Mesendoderm (in vitro differentiated cells): Measurements from ENCODE around the gene UGT2B7.
"Not testable (repeated sequence)": the region's sequence is repeated elsewhere in the genome, so short reads cannot be mapped to it uniquely, and the experiment has no call there.

Experiments used
- DNase-seq: peaks from one replicate; pipeline ENCODE4 v3.0.0; 2013
- H2AK5ac ChIP-seq: 2 replicates; pipeline ENCODE4 v1.6.1; 2013; ENCODE audit warnings: low read length, inconsistent platforms
- H2BK120ac ChIP-seq: 2 replicates; pipeline ENCODE4 v1.6.1; 2013; ENCODE audit warnings: low read depth, mild to moderate bottlenecking, low read length, moderate library complexity, mixed read lengths
- H2BK15ac ChIP-seq: replicated peaks from 2 replicates; pipeline ENCODE4 v1.6.1; 2013; ENCODE audit warnings: low read depth, mild to moderate bottlenecking, moderate library complexity
- H2BK5ac ChIP-seq: 2 replicates; pipeline ENCODE4 v1.6.1; 2013; ENCODE audit warnings: low read length, inconsistent platforms
- H3K18ac ChIP-seq: 2 replicates; pipeline ENCODE4 v1.6.1; 2013; ENCODE audit warnings: mild to moderate bottlenecking, low read length, mixed read lengths
- H3K23ac ChIP-seq: one replicate; pipeline ENCODE4 v1.6.1; 2013; ENCODE audit warnings: low read length
- H3K27ac ChIP-seq: 2 replicates; pipeline ENCODE4 v1.5.1; 2013; ENCODE audit warnings: low read depth, mild to moderate bottlenecking, inconsistent platforms, low read length, moderate library complexity
- H3K27me3 ChIP-seq: 2 replicates; pipeline ENCODE4 v1.6.1; 2013; ENCODE audit warnings: low read length, control low read depth, mild to moderate bottlenecking, inconsistent platforms; ENCODE audit not compliant: insufficient read depth, poor library complexity
- H3K36me3 ChIP-seq: 2 replicates; pipeline ENCODE4 v1.6.1; 2013; ENCODE audit warnings: low read length, inconsistent platforms; ENCODE audit not compliant: control insufficient read depth, insufficient read depth
- H3K4ac ChIP-seq: one replicate; pipeline ENCODE4 v1.6.1; 2013; ENCODE audit warnings: low read depth, mild to moderate bottlenecking, low read length, moderate library complexity
- H3K4me1 ChIP-seq: 2 replicates; pipeline ENCODE4 v1.6.1; 2013; ENCODE audit warnings: low read depth, low read length, inconsistent platforms; ENCODE audit not compliant: control insufficient read depth
- H3K4me2 ChIP-seq: 2 replicates; pipeline ENCODE4 v1.6.1; 2013; ENCODE audit warnings: low read length
- H3K4me3 ChIP-seq: 2 replicates; pipeline ENCODE4 v1.5.1; 2013; ENCODE audit warnings: mild to moderate bottlenecking, low read length
- H3K56ac ChIP-seq: one replicate; pipeline ENCODE4 v1.6.1; 2013; ENCODE audit warnings: low read length
- H3K79me1 ChIP-seq: 2 replicates; pipeline ENCODE4 v1.6.1; 2013; ENCODE audit warnings: low read length, inconsistent platforms
- H3K79me2 ChIP-seq: 2 replicates; pipeline ENCODE4 v1.6.1; 2013; ENCODE audit warnings: mild to moderate bottlenecking, low read length; ENCODE audit not compliant: control insufficient read depth, insufficient read depth
- H3K9ac ChIP-seq: 2 replicates; pipeline ENCODE4 v1.6.1; 2013; ENCODE audit warnings: low read length, inconsistent platforms
- H4K5ac ChIP-seq: one replicate; pipeline ENCODE4 v1.6.1; 2013; ENCODE audit warnings: low read length
- H4K8ac ChIP-seq: one replicate; pipeline ENCODE4 v1.6.1; 2013; ENCODE audit warnings: low read depth, mild to moderate bottlenecking, control low read depth, low read length, moderate library complexity
- WGBS: extraction: QIAGEN DNeasy Blood & Tissue Kit; methylation state at CpG from one replicate; pipeline ENCODE4 v1.1.7; 2013; ENCODE audit warnings: low lambda C conversion rate, missing lambda C conversion rate; ENCODE audit not compliant: insufficient coverage; ENCODE audit errors: extremely low coverage; 5-methylcytosine and 5-hydroxymethylcytosine counted together

Gene UGT2B7

GRCh38 chr4:69102668-69103067 lies 6.4 kb downstream of the UGT2B7 start:
- not testable (repeated sequence) for H3K9ac ChIP-seq, H2BK120ac ChIP-seq, H3K4me1 ChIP-seq, H2BK15ac ChIP-seq, H3K56ac ChIP-seq, H3K18ac ChIP-seq, H2BK5ac ChIP-seq, H2AK5ac ChIP-seq, H3K23ac ChIP-seq, H3K27me3 ChIP-seq, H3K27ac ChIP-seq, H3K79me1 ChIP-seq, H3K4ac ChIP-seq, H3K79me2 ChIP-seq, H4K8ac ChIP-seq, H3K4me3 ChIP-seq, H3K4me2 ChIP-seq, DNase-seq, H3K36me3 ChIP-seq, H4K5ac ChIP-seq
- WGBS = no CpG with 5 or more reads among the region's 2 CpGs

- no peak for DNase-seq
- H2BK5ac ChIP-seq = no peak overlapping the region
- no peak overlapping the region for H3K27ac ChIP-seq
- H3K79me2 ChIP-seq = no peaks in the 10 kb centered on the region
- H3K4me3 ChIP-seq = no peak overlapping the region
- no peak overlapping the region for H3K18ac ChIP-seq
- H2AK5ac ChIP-seq = no peak overlapping the region
- no peaks in the 10 kb centered on the region for H3K79me1 ChIP-seq
- H4K8ac ChIP-seq = no peak overlapping the region
- H2BK15ac ChIP-seq = no peak overlapping the region
- H3K23ac ChIP-seq = no peak overlapping the region
- no peak overlapping the region for H3K4me2 ChIP-seq
- no peak overlapping the region for H3K4ac ChIP-seq
- no peak overlapping the region for H3K56ac ChIP-seq
- no peaks in the 10 kb centered on the region for H3K36me3 ChIP-seq
- no peak overlapping the region for H3K9ac ChIP-seq
- H4K5ac ChIP-seq = no peak overlapping the region
- H3K27me3 ChIP-seq = no peaks in the 10 kb centered on the region
- no CpG with 5 or more reads among the region's 2 CpGs for WGBS
- no peak overlapping the region for H2BK120ac ChIP-seq
- no peaks in the 10 kb centered on the region for H3K4me1 ChIP-seq
These were observed 8.5 kb downstream of the UGT2B7 start for GRCh38 chr4:69104719-69105275.

GRCh38 chr4:69115151-69115850 lies 19.0 kb downstream of the UGT2B7 start:
- H3K23ac ChIP-seq, H3K18ac ChIP-seq, H2BK120ac ChIP-seq, H2AK5ac ChIP-seq, H3K27ac ChIP-seq, H3K4me2 ChIP-seq, H2BK5ac ChIP-seq, H3K4me3 ChIP-seq, H3K36me3 ChIP-seq, H3K79me1 ChIP-seq, H4K5ac ChIP-seq, H2BK15ac ChIP-seq, H3K56ac ChIP-seq, H3K27me3 ChIP-seq, H4K8ac ChIP-seq, H3K4ac ChIP-seq, H3K9ac ChIP-seq, H3K4me1 ChIP-seq, DNase-seq, H3K79me2 ChIP-seq: not testable (repeated sequence)
- WGBS = no CpG with 5 or more reads among the region's 30 CpGs

- no peak overlapping the region for H2AK5ac ChIP-seq
- no peak overlapping the region for H2BK5ac ChIP-seq
- no peak overlapping the region for H3K23ac ChIP-seq
- H3K4me1 ChIP-seq = no peaks in the 10 kb centered on the region
- WGBS = no CpG with 5 or more reads among the region's 2 CpGs
- H4K5ac ChIP-seq = no peak overlapping the region
- no peak overlapping the region for H2BK120ac ChIP-seq
- no peaks in the 10 kb centered on the region for H3K79me2 ChIP-seq
- H3K18ac ChIP-seq = no peak overlapping the region
- no peaks in the 10 kb centered on the region for H3K79me1 ChIP-seq
- H2BK15ac ChIP-seq = no peak overlapping the region
- H3K56ac ChIP-seq = no peak overlapping the region
- H3K36me3 ChIP-seq = no peaks in the 10 kb centered on the region
- H3K4me2 ChIP-seq = no peak overlapping the region
- H3K27ac ChIP-seq = no peak overlapping the region
- no peak overlapping the region for H3K4me3 ChIP-seq
- H3K27me3 ChIP-seq = no peaks in the 10 kb centered on the region
- no peak overlapping the region for H3K4ac ChIP-seq
- H3K9ac ChIP-seq = no peak overlapping the region
- H4K8ac ChIP-seq = no peak overlapping the region
- no peak for DNase-seq
These were observed 19.6 kb downstream of the UGT2B7 start for GRCh38 chr4:69115851-69116213.

GRCh38 chr4:69116645-69117321 lies 20.5 kb downstream of the UGT2B7 start:
- Histone ChIP-seq H3K79me2 (no peaks in the 10 kb centered on the region), H4K8ac (no peak overlapping the region), H2BK15ac (no peak overlapping the region), H3K4ac (no peak overlapping the region), H3K27me3 (no peaks in the 10 kb centered on the region), H4K5ac (no peak overlapping the region), H3K23ac (no peak overlapping the region), H3K9ac (no peak overlapping the region), H2AK5ac (no peak overlapping the region), H3K4me3 (no peak overlapping the region), H2BK120ac (no peak overlapping the region), H3K4me2 (no peak overlapping the region), H3K56ac (no peak overlapping the region), H3K18ac (no peak overlapping the region), H3K79me1 (no peaks in the 10 kb centered on the region), H3K4me1 (no peaks in the 10 kb centered on the region), H2BK5ac (no peak overlapping the region), H3K36me3 (no peaks in the 10 kb centered on the region), H3K27ac (no peak overlapping the region)
- peak; percentile 6 for DNase-seq
- WGBS = no CpG with 5 or more reads among the region's 10 CpGs
